LNCaP clone FGC (cell line): ENCODE data around the gene GALNT14.

ENCODE experiments used
- DNase-seq: peaks from one replicate; pipeline ENCODE4 v3.0.0-alpha.2; 2011; ENCODE audit warnings: low read depth
- H3K4me3 ChIP-seq: 2 replicates; pipeline ENCODE4 v1.5.1; 2011; ENCODE audit warnings: mild to moderate bottlenecking, low read depth, low read length, control low read depth
- TF ChIP-seq, protein P1 (sequence below): IDR thresholded peaks from 2 replicates; pipeline ENCODE4 v1.5.1; 2012; ENCODE audit warnings: mild to moderate bottlenecking; ENCODE audit not compliant: control insufficient read depth, insufficient read depth; ENCODE audit errors: extremely low read depth

GALNT14 gene

DNA sequence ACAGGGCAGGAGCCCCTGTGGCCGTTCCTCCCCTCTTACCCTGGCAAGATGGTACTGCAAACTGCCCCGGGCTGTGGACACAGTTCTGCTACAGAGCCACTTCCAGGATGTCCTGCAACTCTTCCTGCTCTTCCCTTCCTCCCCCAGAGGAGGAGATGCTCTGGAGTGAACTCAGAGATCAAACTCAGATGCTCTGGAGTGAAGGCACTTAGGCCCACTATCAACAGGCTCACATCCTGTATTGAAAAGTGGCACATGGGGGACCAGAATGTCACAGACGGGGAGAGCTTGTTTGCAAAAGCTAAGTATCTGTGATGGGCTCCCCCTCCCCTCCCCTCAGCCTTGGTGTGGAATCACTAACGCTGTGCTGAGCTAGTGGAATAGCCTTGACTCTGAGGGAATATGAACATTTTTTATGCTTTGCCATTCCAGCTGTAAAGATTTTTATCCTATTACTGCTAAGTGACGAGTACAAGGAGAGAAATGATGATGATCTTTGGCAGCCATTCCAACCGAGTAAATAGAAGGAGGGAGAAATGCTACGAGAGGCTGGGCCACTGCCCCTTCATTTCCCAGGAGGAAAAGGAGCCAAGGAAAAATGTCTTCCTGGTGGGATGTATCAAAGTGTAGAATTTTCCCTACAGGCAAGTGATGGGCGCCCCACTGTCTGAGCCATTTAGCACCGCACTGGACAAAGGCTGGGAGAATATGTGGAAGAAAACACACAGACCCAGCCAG lies 152.6 kb downstream of the GALNT14 start:
- H3K4me3 ChIP-seq, result no peak overlapping the region
- TF ChIP-seq, protein P1, sequence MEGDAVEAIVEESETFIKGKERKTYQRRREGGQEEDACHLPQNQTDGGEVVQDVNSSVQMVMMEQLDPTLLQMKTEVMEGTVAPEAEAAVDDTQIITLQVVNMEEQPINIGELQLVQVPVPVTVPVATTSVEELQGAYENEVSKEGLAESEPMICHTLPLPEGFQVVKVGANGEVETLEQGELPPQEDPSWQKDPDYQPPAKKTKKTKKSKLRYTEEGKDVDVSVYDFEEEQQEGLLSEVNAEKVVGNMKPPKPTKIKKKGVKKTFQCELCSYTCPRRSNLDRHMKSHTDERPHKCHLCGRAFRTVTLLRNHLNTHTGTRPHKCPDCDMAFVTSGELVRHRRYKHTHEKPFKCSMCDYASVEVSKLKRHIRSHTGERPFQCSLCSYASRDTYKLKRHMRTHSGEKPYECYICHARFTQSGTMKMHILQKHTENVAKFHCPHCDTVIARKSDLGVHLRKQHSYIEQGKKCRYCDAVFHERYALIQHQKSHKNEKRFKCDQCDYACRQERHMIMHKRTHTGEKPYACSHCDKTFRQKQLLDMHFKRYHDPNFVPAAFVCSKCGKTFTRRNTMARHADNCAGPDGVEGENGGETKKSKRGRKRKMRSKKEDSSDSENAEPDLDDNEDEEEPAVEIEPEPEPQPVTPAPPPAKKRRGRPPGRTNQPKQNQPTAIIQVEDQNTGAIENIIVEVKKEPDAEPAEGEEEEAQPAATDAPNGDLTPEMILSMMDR, result no peak
- DNase-seq, result no peak

DNA sequence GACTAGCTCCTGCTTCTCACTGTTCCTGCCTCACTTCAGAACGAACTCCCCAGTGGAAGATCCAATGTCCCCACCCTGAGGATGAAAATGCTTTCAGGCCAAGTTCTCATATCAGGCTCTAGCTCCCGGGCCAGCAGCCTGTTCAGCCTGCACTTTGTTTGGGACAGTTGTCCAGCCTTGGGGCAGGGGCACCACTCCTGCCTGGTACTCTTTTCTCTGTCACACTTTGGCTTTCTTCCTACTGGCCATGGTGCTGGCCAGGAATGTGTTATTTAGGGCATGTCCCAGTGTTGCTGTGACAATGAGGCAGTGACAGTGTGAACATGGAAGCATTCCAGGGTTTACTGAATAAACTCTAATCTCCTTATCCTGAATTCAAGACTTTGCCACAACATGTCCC lies 154.1 kb downstream of the GALNT14 start:
- no peak overlapping the region for H3K4me3 ChIP-seq
- TF ChIP-seq, protein P1, result no peak
- no peak for DNase-seq

DNA sequence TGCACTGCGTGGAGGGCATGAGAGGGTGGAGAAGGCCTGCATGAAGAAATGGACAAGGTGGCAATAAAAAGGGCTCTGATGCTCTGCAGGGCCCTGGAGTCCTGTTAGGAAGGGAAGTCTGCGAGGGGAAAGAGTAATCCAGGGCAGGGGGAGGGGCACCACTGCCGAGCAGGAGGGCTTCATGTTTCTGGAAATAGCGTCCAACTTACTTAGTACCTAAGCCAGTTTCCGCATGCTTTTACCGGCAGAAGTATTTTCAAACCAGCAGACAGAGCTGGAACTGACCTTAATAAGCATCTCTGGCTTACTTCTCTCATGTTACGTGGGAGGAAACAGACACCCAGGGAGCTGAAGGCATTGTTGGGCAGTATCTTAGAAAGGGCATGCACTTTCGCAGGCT lies 156.7 kb downstream of the GALNT14 start:
- DNase-seq, result no peak
- H3K4me3 ChIP-seq, result no peak overlapping the region
- TF ChIP-seq, protein P1, result no peak

DNA sequence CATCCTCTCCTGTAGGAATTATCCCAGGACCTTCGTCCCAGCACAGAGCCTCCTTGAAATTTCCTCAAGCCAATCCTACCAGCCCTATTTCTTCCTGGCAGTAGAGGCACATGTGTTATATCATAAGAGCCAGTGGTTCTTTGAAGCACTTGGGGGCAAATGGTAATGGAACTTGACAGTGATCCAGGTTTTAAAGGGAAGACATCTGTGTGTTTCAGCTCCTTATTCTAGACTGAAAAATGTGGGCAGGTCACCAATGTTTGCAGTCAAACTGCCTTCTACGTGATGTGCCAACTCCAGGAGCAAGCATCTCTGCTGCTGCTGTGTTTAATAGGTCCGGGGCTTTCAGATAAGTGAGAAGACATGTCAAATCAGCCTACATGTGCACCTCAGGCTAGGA lies 157.1 kb downstream of the GALNT14 start:
- DNase-seq, result no peak
- TF ChIP-seq, protein P1, result no peak
- H3K4me3 ChIP-seq, result no peak overlapping the region

DNA sequence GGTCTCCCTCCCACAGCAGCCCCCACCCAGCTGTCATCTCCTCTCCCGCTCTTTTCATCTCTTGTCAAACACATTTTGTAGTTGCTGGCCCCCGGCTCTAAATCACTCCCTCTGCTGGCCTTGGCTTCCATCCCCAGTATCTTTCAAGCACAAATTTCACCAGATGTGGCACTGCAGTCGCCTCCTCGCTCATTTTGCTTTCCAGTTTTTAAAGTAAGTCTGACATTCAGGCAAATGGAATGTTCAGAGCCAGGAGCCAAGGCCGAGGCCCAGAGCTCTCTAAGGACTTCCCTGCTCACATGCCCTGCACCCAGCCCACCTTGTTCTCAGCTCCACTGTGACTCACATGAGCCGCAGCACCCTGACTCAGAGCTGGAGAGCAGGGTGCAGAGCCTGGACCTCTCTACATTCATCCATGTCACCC lies 158.4 kb downstream of the GALNT14 start:
- TF ChIP-seq, protein P1, result no peak
- DNase-seq, result no peak
- H3K4me3 ChIP-seq, result no peak overlapping the region

DNA sequence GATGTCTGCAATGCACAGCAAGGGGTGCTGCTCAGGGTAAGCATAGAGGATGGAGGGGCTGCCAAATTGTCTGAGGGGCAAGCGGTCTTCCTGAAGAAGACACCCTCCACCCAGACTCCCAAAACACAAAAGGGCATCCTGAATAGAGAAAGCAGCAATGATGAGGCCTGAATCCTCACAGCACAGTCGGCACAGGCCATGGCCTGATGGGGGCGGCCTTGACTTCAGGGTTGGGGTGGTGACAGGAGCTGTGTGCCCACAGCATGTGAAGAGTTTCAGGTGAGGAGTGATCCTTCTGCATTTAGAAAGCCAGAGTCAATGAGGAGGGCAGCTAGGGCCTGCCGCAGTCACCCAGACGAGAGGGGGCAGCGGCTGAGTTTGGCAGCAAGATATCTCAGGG lies 159.4 kb downstream of the GALNT14 start:
- H3K4me3 ChIP-seq, result no peak overlapping the region
- TF ChIP-seq, protein P1, result no peak
- no peak for DNase-seq

DNA sequence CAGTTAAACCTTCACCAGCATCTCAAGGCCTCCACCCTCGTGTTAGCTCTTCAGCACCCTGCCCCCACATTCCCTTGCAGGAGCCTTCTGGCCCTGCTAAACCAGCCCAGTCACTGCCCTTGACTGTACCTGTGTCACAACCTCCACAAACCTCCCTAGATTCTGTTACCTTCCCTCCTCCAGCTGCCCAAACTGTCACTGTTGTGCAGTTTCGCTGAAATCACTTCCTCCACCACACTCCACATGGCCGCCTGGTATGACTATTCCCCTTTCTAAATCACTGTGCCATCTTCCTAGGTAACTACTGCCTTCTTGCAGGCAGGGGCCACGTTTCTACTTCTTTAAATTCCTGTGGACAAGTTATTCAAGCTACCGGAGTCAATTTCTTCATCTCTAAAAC lies 160.2 kb downstream of the GALNT14 start:
- no peak for DNase-seq
- no peak overlapping the region for H3K4me3 ChIP-seq
- TF ChIP-seq, protein P1, result no peak
